Keratinocyte (primary cell): Measurements from ENCODE around the gene EVL. TPM values are rescaled to one million over a fixed set of nuclear protein-coding genes. Genes with fewer than 3 reads are reported as not detected.

ENCODE experiments used
- DNase-seq: peaks from one replicate; pipeline ENCODE4 v3.0.0-alpha.2; 2011; ENCODE audit warnings: low read depth, missing footprints, low spot score
- FAIRE-seq: peaks from 2 replicates; lab custom pipeline; 2011; peaks lifted over from hg19 to GRCh38; lab: Jason Lieb, UNC
- H2AFZ ChIP-seq: 2 replicates; pipeline ENCODE4 v1.6.0; 2012; ENCODE audit warnings: low read length, control low read depth, inconsistent platforms; ENCODE audit not compliant: control insufficient read depth
- H3K27ac ChIP-seq: 2 replicates; pipeline ENCODE4 v1.5.1; 2011; ENCODE audit warnings: low read length; ENCODE audit not compliant: control insufficient read depth, insufficient read depth
- H3K27me3 ChIP-seq: 3 replicates; pipeline ENCODE4 v1.6.0; 2011; ENCODE audit warnings: low read length; ENCODE audit not compliant: control insufficient read depth, insufficient read depth; ENCODE audit errors: extremely low read depth
- H3K36me3 ChIP-seq, 2 experiments: 2 replicates in 1 of 2; 3 replicates in 1 of 2; pipeline ENCODE4 v1.5.1; 2011; ENCODE audit warnings: low read length in 2 of 2, mild to moderate bottlenecking in 1 of 2; ENCODE audit not compliant: control insufficient read depth in 2 of 2, insufficient read depth in 2 of 2; ENCODE audit errors: extremely low read depth in 1 of 2
- H3K4me1 ChIP-seq: 3 replicates; pipeline ENCODE4 v1.5.1; 2011; ENCODE audit warnings: low read length; ENCODE audit not compliant: control insufficient read depth, insufficient read depth; ENCODE audit errors: extremely low read depth
- H3K4me2 ChIP-seq: 3 replicates; pipeline ENCODE4 v1.6.0; 2011; ENCODE audit warnings: low read depth, low read length; ENCODE audit not compliant: control insufficient read depth, insufficient read depth; ENCODE audit errors: extremely low read depth
- H3K4me3 ChIP-seq, 3 experiments: fragments of 200-600 bp in 1 of 3; sonication (generic) in 1 of 3; 2 replicates in 2 of 3; 3 replicates in 1 of 3; pipeline ENCODE4 v1.5.1; 2011 to 2016; ENCODE audit warnings: low read length in 3 of 3, mild to moderate bottlenecking in 3 of 3, control low read depth in 2 of 3, inconsistent platforms in 1 of 3, low read depth in 1 of 3, mixed read lengths in 1 of 3, mixed run types in 1 of 3, moderate library complexity in 1 of 3; ENCODE audit not compliant: control insufficient read depth in 2 of 3, insufficient read depth in 2 of 3; ENCODE audit errors: extremely low read depth in 1 of 3
- H3K79me2 ChIP-seq: 2 replicates; pipeline ENCODE4 v1.6.0; 2012; ENCODE audit warnings: low read length; ENCODE audit not compliant: control insufficient read depth, insufficient read depth
- H3K9ac ChIP-seq: 3 replicates; pipeline ENCODE4 v1.6.0; 2011; ENCODE audit warnings: low read length; ENCODE audit not compliant: control insufficient read depth, insufficient read depth; ENCODE audit errors: extremely low read depth
- H3K9me1 ChIP-seq: 3 replicates; pipeline ENCODE4 v1.6.0; 2011; ENCODE audit warnings: low read length; ENCODE audit not compliant: control insufficient read depth, insufficient read depth; ENCODE audit errors: extremely low read depth
- H3K9me3 ChIP-seq: 2 replicates; pipeline ENCODE4 v1.5.1; 2012; ENCODE audit warnings: low read depth, low read length; ENCODE audit not compliant: control insufficient read depth
- H4K20me1 ChIP-seq: 3 replicates; pipeline ENCODE4 v1.6.0; 2011; ENCODE audit warnings: low read length; ENCODE audit not compliant: control insufficient read depth, insufficient read depth; ENCODE audit errors: extremely low read depth
- EZH2 ChIP-seq: IDR thresholded peaks from one replicate; pipeline ENCODE4 v1.6.1; 2012; ENCODE audit warnings: inconsistent platforms, mild to moderate bottlenecking, low read length, moderate library complexity
- dilution Hi-C: fragments of 300-500 bp; cut with MboI; formaldehyde crosslinking; loops from one replicate; pipeline ENCODE4 v1.7.0; 2020; ENCODE audit warnings: low sequenced_read_pairs; ENCODE audit not compliant: extremely low pct_ligation_motif_present
- polyA plus RNA-seq, 5 experiments: library from polyadenylated mRNA; depleted of rRNA in 3 of 5; stranded (reverse) in 3 of 5; stranded (forward) in 1 of 5; unstranded in 1 of 5; fragments of >200 nt; gene quantifications; 1 replicate in 1 of 5; 2 replicates in 3 of 5; 3 replicates in 1 of 5; pipeline versions ENCODE4 v1.2.1 to v1.2.3, GENCODE V29; 2011 to 2012; ENCODE audit warnings: missing spikeins in 2 of 5, low read depth in 1 of 5, low replicate concordance in 1 of 5
- TF ChIP-seq, protein P1 (sequence below), 3 experiments: IDR thresholded peaks in 1 of 3; conservative IDR thresholded peaks in 1 of 3; optimal IDR thresholded peaks in 1 of 3; 2 replicates in 2 of 3; 3 replicates in 1 of 3; pipeline versions ENCODE3 to v1.5.1; 2011; ENCODE audit warnings: low read length in 3 of 3, mild to moderate bottlenecking in 3 of 3, moderate library complexity in 2 of 3, control low read depth in 1 of 3, inconsistent platforms in 1 of 3; ENCODE audit not compliant: insufficient read depth in 2 of 3; ENCODE audit errors: extremely low read depth in 1 of 3

EVL gene
- polyA plus RNA-seq, 1 donor (not counting 4 experiments of a cell fraction or from before 2014, with no cell fraction given) = 12.0 TPM

DNA sequence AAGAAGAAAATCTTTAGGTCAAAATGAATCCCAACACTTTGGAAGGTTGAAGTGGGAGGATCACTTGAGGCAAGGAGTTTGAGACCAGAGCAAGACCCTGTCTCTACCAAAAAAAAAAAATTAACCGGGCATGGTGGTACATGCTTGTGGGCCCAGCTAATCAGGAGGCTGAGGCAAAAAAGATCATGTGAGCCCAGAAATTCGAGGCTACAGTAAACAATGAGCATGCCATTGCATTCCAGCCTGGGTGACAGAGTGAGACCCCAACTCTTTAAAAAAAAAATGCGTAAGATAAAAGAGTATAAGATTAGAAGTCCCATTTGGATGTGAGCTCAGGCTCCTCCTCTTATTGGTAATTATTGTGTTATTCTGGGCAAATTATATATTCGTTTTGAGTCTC, 30.8 kb upstream of the EVL start:
- Histone ChIP-seq H2AFZ (no peak overlapping the region), H3K27me3 (no peaks in the 10 kb centered on the region), H3K9me1 (no peaks in the 10 kb centered on the region), H3K27ac (no peak overlapping the region), H3K36me3 (no peaks in the 10 kb centered on the region), H3K4me2 (no peak overlapping the region), H3K9ac (no peak overlapping the region), H4K20me1 (no peaks in the 10 kb centered on the region), H3K9me3 (no peaks in the 10 kb centered on the region), H3K79me2 (no peaks in the 10 kb centered on the region), H3K4me3 (no peak overlapping the region), H3K4me1 (peaks cover 39% of the 10 kb centered on the region)
- FAIRE-seq = no peak
- no peak for TF ChIP-seq EZH2
- TF ChIP-seq, protein P1, sequence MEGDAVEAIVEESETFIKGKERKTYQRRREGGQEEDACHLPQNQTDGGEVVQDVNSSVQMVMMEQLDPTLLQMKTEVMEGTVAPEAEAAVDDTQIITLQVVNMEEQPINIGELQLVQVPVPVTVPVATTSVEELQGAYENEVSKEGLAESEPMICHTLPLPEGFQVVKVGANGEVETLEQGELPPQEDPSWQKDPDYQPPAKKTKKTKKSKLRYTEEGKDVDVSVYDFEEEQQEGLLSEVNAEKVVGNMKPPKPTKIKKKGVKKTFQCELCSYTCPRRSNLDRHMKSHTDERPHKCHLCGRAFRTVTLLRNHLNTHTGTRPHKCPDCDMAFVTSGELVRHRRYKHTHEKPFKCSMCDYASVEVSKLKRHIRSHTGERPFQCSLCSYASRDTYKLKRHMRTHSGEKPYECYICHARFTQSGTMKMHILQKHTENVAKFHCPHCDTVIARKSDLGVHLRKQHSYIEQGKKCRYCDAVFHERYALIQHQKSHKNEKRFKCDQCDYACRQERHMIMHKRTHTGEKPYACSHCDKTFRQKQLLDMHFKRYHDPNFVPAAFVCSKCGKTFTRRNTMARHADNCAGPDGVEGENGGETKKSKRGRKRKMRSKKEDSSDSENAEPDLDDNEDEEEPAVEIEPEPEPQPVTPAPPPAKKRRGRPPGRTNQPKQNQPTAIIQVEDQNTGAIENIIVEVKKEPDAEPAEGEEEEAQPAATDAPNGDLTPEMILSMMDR (optimal IDR thresholded peaks at IDR 0.05 in 1 of 3, IDR thresholded peaks at IDR 0.05 in 1 of 3, conservative IDR thresholded peaks at IDR 0.05 in 1 of 3; ENCODE audit: extremely low read depth in 1 of 3, insufficient read depth in 2 of 3, low read length in 3 of 3) = no peak
- dilution Hi-C loops = no loop called here
- no peak for DNase-seq

DNA sequence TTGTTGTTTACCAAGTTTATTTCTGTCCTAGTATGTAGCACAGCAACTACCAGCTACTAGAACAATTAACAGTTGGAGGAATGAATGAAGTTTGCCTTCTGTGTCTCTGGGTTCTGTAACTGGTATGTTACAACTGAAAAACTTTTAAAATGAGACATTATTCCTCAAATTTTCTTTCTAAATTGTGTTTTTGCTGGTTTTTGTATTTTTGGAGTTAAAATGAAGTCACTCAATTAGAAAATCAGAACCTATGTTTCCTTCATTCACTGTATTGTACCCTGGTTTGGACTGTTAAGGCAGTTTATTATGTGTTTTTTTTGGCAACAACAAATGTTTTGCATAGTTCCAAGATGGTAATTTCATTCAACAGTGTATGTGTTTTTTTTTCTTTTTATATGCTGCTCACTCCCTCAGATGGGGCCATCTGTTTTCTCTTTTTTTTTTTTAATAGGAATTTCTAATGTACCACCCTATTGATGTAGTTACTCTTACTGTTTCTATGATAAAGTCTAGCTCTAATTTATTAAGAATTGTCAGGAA, 30.2 kb upstream of the EVL start:
- dilution Hi-C loops = no loop called here
- H3K4me2 ChIP-seq = no peak overlapping the region
- no peak for FAIRE-seq

More for the DNA sequence above, 30.2 kb upstream of the EVL start:
- no peak overlapping the region for H3K4me3 ChIP-seq
- no peaks in the 10 kb centered on the region for H3K9me3 ChIP-seq
- H3K36me3 ChIP-seq = no peaks in the 10 kb centered on the region
- no peak for DNase-seq
- H3K9me1 ChIP-seq = no peaks in the 10 kb centered on the region
- H3K27ac ChIP-seq = no peak overlapping the region
- no peaks in the 10 kb centered on the region for H4K20me1 ChIP-seq
- H3K79me2 ChIP-seq = no peaks in the 10 kb centered on the region
- H3K27me3 ChIP-seq = no peaks in the 10 kb centered on the region
- no peak overlapping the region for H2AFZ ChIP-seq
- no peak overlapping the region for H3K9ac ChIP-seq
- H3K4me1 ChIP-seq = peaks cover 34% of the 10 kb centered on the region
- TF ChIP-seq, protein P1 (optimal IDR thresholded peaks at IDR 0.05 in 1 of 3, IDR thresholded peaks at IDR 0.05 in 1 of 3, conservative IDR thresholded peaks at IDR 0.05 in 1 of 3; ENCODE audit: extremely low read depth in 1 of 3, insufficient read depth in 2 of 3, low read length in 3 of 3) = no peak
- TF ChIP-seq EZH2 = no peak
